RWPE1 (cell line): Measurements from ENCODE around the gene LMF1.
"Not testable (repeated sequence)": the region's sequence is repeated elsewhere in the genome, so short reads cannot be mapped to it uniquely, and the experiment has no call there.

ENCODE experiments used
- CTCF ChIA-PET: fragments of 350-600 bp; sonication (Branson Sonifier 250); formaldehyde crosslinking; extraction: SDS; loops from one replicate; lab custom pipeline; 2021; lab: Yijun Ruan, JAX
- POLR2A ChIA-PET: fragments of 400-600 bp; formaldehyde crosslinking; extraction: SDS; loops from one replicate; lab custom pipeline; 2020; ENCODE audit warnings: antibody characterized with exemption; ENCODE audit not compliant: low non-redundant PET; lab: Yijun Ruan, JAX
- DNase-seq: peaks from one replicate; pipeline ENCODE4 v3.0.0; 2012; ENCODE audit warnings: low spot score
- H3K27ac ChIP-seq: fragments of 450-650 bp; 2 replicates; pipeline ENCODE4 v1.5.1; 2017
- TF ChIP-seq, protein P1 (sequence below): fragments of 450-650 bp; conservative IDR thresholded peaks from 2 replicates; pipeline ENCODE4 v1.5.1; 2017; ENCODE audit warnings: low read depth, mild to moderate bottlenecking

The LMF1 gene

DNA sequence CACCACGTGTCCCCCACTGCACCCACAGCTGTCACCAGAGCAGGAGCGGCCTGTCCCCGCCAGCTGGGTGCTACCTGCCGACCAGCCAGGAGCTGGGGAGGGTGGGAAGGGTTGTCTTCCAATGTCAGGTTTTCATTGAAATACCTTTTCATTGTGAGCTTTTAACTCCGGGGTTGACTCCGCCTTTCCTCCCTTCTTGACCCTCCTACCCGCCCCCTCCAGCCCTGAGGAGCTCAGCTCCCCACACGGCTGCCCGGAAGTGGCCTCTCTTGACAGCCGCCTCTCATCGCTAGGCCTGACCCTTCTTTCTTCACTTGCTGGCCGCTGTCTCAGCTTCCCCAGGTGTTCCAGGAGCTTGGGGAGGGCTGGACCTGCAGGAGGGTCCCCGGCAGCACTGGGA is 149.0 kb downstream of the LMF1 start:
- no peak for DNase-seq
- TF ChIP-seq, protein P1, sequence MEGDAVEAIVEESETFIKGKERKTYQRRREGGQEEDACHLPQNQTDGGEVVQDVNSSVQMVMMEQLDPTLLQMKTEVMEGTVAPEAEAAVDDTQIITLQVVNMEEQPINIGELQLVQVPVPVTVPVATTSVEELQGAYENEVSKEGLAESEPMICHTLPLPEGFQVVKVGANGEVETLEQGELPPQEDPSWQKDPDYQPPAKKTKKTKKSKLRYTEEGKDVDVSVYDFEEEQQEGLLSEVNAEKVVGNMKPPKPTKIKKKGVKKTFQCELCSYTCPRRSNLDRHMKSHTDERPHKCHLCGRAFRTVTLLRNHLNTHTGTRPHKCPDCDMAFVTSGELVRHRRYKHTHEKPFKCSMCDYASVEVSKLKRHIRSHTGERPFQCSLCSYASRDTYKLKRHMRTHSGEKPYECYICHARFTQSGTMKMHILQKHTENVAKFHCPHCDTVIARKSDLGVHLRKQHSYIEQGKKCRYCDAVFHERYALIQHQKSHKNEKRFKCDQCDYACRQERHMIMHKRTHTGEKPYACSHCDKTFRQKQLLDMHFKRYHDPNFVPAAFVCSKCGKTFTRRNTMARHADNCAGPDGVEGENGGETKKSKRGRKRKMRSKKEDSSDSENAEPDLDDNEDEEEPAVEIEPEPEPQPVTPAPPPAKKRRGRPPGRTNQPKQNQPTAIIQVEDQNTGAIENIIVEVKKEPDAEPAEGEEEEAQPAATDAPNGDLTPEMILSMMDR = no peak
- H3K27ac ChIP-seq = no peak overlapping the region
- POLR2A ChIA-PET = no interaction called here
- CTCF ChIA-PET = no interaction called here

DNA sequence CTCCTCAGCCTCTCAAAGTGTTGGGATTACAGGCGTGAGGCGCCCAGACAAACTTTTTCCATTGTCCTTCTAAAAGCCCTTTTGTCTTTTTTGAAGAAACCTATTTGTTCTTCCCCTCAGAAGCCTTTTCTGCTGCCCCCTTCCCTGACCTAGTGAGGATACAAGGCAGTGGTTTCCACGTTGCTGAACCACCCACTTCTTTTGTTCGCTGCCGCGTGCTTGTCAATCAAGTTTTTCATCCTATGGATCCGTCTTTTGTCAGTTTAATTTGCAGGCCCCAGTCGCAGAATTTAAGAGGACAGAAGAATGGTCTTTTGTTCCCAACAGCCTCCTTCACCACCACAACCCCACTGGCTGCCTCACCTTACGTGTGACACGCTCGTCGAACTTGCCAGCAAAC is 150.0 kb downstream of the LMF1 start:
- TF ChIP-seq, protein P1 = no peak
- DNase-seq = no peak
- H3K27ac ChIP-seq = no peak overlapping the region
- ChIA-PET POLR2A (no interaction called here), CTCF (no interaction called here)

DNA sequence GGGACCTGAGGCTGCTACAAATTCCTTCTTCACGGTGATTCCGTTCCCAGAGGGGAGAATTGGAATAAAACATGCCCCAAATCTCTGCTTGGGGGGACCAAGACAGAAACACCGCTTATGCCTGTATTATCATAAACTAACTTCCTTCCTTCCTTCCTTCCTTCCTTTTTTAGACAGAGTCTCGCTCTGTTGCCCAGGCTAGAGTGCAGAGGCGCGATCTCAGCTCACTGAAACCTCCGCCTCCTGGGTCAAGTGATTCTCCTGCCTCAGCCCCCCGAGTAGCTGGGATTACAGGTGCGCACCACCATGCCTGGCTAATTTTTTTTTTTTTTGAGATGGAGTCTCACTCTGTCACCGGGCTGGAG is 150.8 kb downstream of the LMF1 start:
- CTCF ChIA-PET, POLR2A ChIA-PET, DNase-seq, H3K27ac ChIP-seq: not testable (repeated sequence)

DNA sequence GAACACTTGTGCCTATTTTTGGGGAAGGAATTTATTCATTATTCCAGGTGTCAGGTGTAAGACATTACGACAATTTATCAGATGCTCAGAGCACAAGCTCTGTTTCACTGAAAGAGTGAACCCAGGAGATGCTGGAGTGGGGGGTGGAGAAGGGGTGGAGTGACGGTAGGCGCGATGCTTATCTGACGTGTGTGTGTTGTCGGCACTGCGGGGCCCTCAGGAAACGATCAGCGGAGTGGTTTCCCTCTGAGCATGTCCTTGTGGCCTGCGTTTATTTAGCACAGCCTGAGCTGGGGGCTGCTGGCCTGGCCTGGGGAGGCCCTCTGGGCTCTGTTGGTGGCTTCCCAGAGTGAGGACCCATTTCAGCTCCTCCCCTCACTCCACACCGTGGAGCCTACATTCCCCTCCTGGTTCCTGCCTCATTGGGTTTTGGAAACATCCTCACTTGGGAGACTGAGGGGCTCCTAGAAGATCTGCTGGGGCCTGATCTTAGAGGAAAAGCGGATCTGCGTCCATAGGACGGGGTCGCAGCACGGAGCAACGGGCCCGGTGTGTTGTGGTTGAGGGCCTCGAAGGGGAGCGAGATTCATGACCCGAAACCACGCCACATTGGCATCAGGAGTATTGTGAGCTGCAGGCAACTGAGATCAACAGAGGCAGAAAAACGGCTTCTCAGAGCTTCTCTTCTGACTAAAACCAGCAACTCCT is 151.3 kb downstream of the LMF1 start:
- ChIA-PET CTCF (no interaction called here), POLR2A (no interaction called here)
- TF ChIP-seq, protein P1 = no peak
- no peak for DNase-seq
- H3K27ac ChIP-seq = no peak overlapping the region

DNA sequence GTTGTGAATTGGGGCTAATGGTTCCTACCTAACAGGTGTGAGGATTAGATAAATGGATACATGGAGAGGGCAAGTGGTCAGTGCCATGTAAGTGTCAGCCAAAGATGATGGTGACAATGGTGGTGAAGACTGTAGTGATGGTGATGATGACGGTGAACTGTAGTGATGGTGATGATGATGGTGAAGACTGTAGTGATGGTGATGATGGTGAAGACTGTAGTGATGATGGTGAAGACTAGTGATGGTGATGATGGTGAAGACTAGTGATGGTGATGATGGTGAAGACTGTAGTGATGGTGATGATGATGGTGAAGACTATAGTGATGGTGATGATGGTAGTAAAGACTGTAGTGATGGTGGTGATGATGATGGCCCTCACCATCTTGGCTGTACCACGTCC is 152.2 kb downstream of the LMF1 start:
- no peak for DNase-seq
- ChIA-PET POLR2A (no interaction called here), CTCF (no interaction called here)
- H3K27ac ChIP-seq = no peak overlapping the region
- TF ChIP-seq, protein P1 = no peak

DNA sequence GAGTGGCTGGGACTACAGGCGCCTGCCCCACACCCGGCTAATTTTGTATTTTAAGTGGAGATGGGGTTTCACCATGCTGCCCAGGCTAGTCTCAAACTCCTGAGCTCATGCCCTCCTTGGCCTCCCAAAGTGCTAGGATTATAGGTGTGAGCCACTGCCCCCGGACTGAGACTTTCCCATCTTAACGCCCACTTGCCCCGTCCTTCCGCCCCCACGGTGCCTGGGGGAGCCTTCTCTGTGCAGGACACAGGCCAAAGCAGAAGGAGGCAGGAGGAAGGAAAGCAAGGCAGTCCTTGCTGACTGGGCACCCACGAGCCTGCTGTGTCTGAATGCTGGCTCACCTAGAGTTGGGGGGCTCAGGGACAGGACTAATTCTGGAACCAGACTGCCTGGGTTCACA is 152.7 kb downstream of the LMF1 start:
- TF ChIP-seq, protein P1 = no peak
- ChIA-PET POLR2A (no interaction called here), CTCF (no interaction called here)
- no peak for DNase-seq
- H3K27ac ChIP-seq = no peak overlapping the region

DNA sequence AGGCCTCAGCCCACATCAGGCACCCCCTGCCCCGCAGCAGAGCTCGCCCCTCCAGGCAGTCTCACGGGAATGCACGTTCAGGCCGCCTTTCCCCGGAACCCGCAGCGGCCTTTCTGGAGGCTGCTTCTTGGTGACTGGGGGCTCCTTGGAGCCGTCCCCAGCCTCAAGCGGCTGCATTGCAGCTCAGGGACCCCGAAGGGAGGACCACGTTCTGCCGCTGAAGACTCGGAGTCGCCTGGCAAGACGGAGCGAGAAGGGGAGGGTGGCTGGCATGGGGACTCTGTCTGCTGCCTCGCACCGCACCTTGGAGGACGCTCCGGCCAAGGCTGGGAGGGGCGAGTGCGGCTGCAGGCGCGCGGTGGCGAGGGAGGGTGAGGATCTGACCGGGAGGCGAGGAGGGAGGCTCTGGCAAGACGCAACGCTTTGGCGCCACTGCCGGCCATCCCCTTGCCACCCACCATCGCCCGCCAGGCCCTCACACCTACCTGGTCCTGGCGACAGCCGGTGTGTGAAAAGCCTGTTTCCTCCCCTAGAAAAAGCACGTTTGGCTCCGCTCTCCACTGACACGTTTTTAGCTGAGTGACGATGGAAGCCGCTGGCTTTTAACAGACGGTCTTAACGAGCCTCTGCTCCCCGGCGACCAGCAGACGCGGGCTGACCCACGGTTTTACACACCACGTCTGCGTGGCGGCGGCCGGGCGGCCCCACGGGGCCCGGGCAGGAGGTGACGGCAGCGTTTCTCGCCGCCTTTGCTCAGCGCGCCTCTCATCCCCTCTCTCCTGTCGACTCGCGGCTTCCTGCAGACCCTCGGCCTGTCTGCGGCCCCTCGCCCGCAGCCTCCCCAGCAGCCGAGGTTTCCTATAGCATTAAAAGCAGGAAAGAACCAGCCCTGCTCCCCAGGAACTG is 153.5 kb downstream of the LMF1 start:
- ChIA-PET POLR2A (no interaction called here), CTCF (interaction anchor here (0.7 to 0.9 kb wide), 2 partner anchors 238 to 387 kb away, joined by 4 read pairs; no protein-coding TSS in a partner anchor)
- TF ChIP-seq, protein P1 = no peak
- H3K27ac ChIP-seq = no peak overlapping the region
- no peak for DNase-seq
